Left lung (tissue), 10 donors: ENCODE measurements around the gene ADAMTS7. TPM values are rescaled to one million over a fixed set of nuclear protein-coding genes. Genes with fewer than 3 reads are reported as not detected.
"Not testable (repeated sequence)": the region's sequence is repeated elsewhere in the genome, so short reads cannot be mapped to it uniquely, and the experiment has no call there.

Source experiments
- ATAC-seq: fragments of 200-7000 bp; cut with Tn5 transposase; one replicate; pipeline ENCODE4 v1.9.1; 2020; ENCODE audit warnings: moderate library complexity
- DNase-seq, 4 donors: peaks; one replicate each; pipeline ENCODE4 v3.0.0-alpha.2; 2013 to 2020
- H3K27ac ChIP-seq, 2 donors: fragments of 200-600 bp; sonication (generic) in 1 of 2; one replicate each; pipeline versions ENCODE4 v1.5.0 to v1.8.0; 2020 to 2021
- H3K27me3 ChIP-seq, 2 donors: fragments of 200-600 bp; sonication (generic) in 1 of 2; one replicate each; pipeline versions ENCODE4 v1.5.0 to v1.8.0; 2020 to 2021
- H3K36me3 ChIP-seq, 2 donors: fragments of 200-600 bp; sonication (generic) in 1 of 2; one replicate each; pipeline versions ENCODE4 v1.5.0 to v1.8.0; 2020 to 2021
- H3K4me1 ChIP-seq, 2 donors: fragments of 200-600 bp; one replicate each; pipeline ENCODE4 v1.8.0; 2021
- H3K4me3 ChIP-seq, 2 donors: fragments of 200-600 bp; sonication (generic) in 1 of 2; one replicate each; pipeline versions ENCODE4 v1.5.0 to v1.8.0; 2020 to 2021; ENCODE audit warnings: mild to moderate bottlenecking in 1 of 2
- H3K9me3 ChIP-seq, 2 donors: fragments of 200-600 bp; sonication (generic) in 1 of 2; one replicate each; pipeline versions ENCODE4 v1.5.0 to v1.8.0; 2020 to 2021
- CTCF ChIP-seq, 2 donors: fragments of 200-600 bp; sonication (generic) in 1 of 2; IDR thresholded peaks; one replicate each; pipeline versions ENCODE4 v1.5.0 to v1.8.0; 2021; ENCODE audit warnings: antibody characterized with exemption in 2 of 2
- intact Hi-C, 2 donors: fragments of 100-400 bp; cut with DNase I; formaldehyde crosslinking; loops; one replicate each; pipeline versions ENCODE4 v1.11.2 to v1.14.2; 2022
- polyA plus RNA-seq, 6 donors: library from polyadenylated mRNA; unstranded; fragments of 120-200 nt; gene quantifications; one replicate each; pipeline ENCODE4 v1.2.1, GENCODE V29; 2013; ENCODE audit not compliant: insufficient read length in 6 of 6
- total RNA-seq, 2 donors: library from RNA; stranded (reverse); fragmentation: NEBNext Ultra II Directional; extraction: Animal tissue kit (Norgen Biotek cat#: 25700); gene quantifications; one replicate each; pipeline ENCODE4 v1.2.1, GENCODE V29; 2021
- donor health status: DM: no; HTN: yes; CAD: no.
- donor health status: DM: no; HTN: no; CAD: no.

The ADAMTS7 gene
- total and polyA plus RNA-seq, 8 donors: 8.7 to 56.0 (median 36.0) TPM

- Histone ChIP-seq H3K27ac (no peak overlapping the region), H3K4me3 (no peak overlapping the region), H3K36me3 (no peaks in the 10 kb centered on the region), H3K4me1 (no peaks in the 10 kb centered on the region), H3K27me3 (no peaks in the 10 kb centered on the region), H3K9me3 (no peaks in the 10 kb centered on the region)
- intact Hi-C loops: no loop called here
- ATAC-seq (peak; percentile 37), DNase-seq (no peak)
- no peak for TF ChIP-seq CTCF (IDR thresholded peaks at IDR 0.05)
These were observed 21.2 kb downstream of the ADAMTS7 start for GRCh38 chr15:78790027-78790426.

GRCh38 chr15:78789615-78790014 is 21.6 kb downstream of the ADAMTS7 start:
- Histone ChIP-seq H3K9me3 (no peaks in the 10 kb centered on the region), H3K36me3 (no peaks in the 10 kb centered on the region), H3K27ac (no peak overlapping the region), H3K4me1 (no peaks in the 10 kb centered on the region), H3K27me3 (no peaks in the 10 kb centered on the region), H3K4me3 (no peak overlapping the region)
- intact Hi-C loops: no loop called here
- no peak for TF ChIP-seq CTCF (IDR thresholded peaks at IDR 0.05)
- ATAC-seq (no peak), DNase-seq (no peak)

- ATAC-seq: no peak
- no peaks in the 10 kb centered on the region for H3K4me1 ChIP-seq
- H3K4me3 ChIP-seq: no peak overlapping the region
- no peak overlapping the region for H3K27ac ChIP-seq
- H3K9me3 ChIP-seq: no peaks in the 10 kb centered on the region
- H3K27me3 ChIP-seq: no peaks in the 10 kb centered on the region
- intact Hi-C loops: no loop called here
- no peak for TF ChIP-seq CTCF (IDR thresholded peaks at IDR 0.05)
- no peaks in the 10 kb centered on the region for H3K36me3 ChIP-seq
- DNase-seq: no peak
These were observed 23.1 kb downstream of the ADAMTS7 start for GRCh38 chr15:78788016-78788660.

GRCh38 chr15:78782402-78782801 is 28.9 kb downstream of the ADAMTS7 start:
- intact Hi-C loops, H3K36me3 ChIP-seq, H3K4me3 ChIP-seq, ATAC-seq, H3K27ac ChIP-seq, H3K9me3 ChIP-seq, DNase-seq, H3K27me3 ChIP-seq: not testable (repeated sequence)
- H3K4me1 ChIP-seq: peaks cover 0 to 14% of the 10 kb centered on the region in 2 donors

GRCh38 chr15:78781381-78781780 is 29.9 kb downstream of the ADAMTS7 start:
- H3K4me3 ChIP-seq, ATAC-seq, H3K36me3 ChIP-seq, H3K9me3 ChIP-seq, H3K27me3 ChIP-seq, H3K27ac ChIP-seq, DNase-seq, intact Hi-C loops: not testable (repeated sequence)
- H3K4me1 ChIP-seq: peaks cover 0 to 14% of the 10 kb centered on the region in 2 donors

GRCh38 chr15:78779975-78780374 is 31.3 kb downstream of the ADAMTS7 start:
- DNase-seq, H3K9me3 ChIP-seq, H3K27me3 ChIP-seq: not testable (repeated sequence)

GRCh38 chr15:78779176-78779785 is 32.0 kb downstream of the ADAMTS7 start:
- H3K4me3 ChIP-seq, H3K27me3 ChIP-seq, ATAC-seq, intact Hi-C loops, H3K27ac ChIP-seq, H3K36me3 ChIP-seq, H3K9me3 ChIP-seq: not testable (repeated sequence)
- peak in 1 of 4 donors; percentile 59 for DNase-seq
- peaks cover 0 to 14% of the 10 kb centered on the region in 2 donors for H3K4me1 ChIP-seq

More at GRCh38 chr15:78779975-78780374, 31.3 kb downstream of the ADAMTS7 start:
- ATAC-seq: peak; percentile 81
- intact Hi-C loops, H3K36me3 ChIP-seq, H3K4me3 ChIP-seq, H3K27ac ChIP-seq: not testable (repeated sequence)
- peaks cover 0 to 14% of the 10 kb centered on the region in 2 donors for H3K4me1 ChIP-seq
